Endometrial microvascular endothelial cells (primary cell): ENCODE measurements around the gene CCDC27. TPM values are rescaled to one million over a fixed set of nuclear protein-coding genes. Genes with fewer than 3 reads are reported as not detected.
"Not testable (repeated sequence)": the region's sequence is repeated elsewhere in the genome, so short reads cannot be mapped to it uniquely, and the experiment has no call there.

Source experiments
- in situ Hi-C: cut with HindIII; loops from 2 replicates; pipeline ENCODE4 v1.10.0; 2017; ENCODE audit warnings: low sequenced_read_pairs, low pct_unique_long_range_greater_than_20kb; ENCODE audit errors: inconsistent ontology term
- total RNA-seq: library from RNA; depleted of rRNA; stranded (reverse); fragments of >200 nt; gene quantifications from one replicate; pipeline ENCODE4 v1.2.3, GENCODE V29; 2015; ENCODE audit errors: inconsistent ontology term

CCDC27 gene
- total RNA-seq, 1 donor from 2014 or later = not detected

DNA sequence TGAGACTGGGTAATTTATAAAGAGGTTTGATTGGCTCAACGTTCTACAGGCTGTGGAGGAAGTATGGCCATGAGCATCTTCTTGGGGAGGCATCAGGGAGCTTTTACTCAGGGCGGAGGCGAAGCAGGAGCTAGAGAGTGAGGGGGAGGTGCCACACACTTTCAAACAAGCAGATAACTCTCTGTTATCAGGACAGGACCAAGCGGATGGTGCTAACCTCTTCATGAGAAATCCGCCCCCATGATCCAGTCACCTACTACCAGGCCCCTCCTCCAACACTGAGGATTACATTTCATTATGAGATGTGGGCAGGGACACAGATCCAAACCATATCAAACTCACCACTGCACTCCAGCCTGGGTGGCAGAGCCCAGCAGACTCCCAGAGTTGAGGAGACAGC is 55.5 kb downstream of the CCDC27 start:
- in situ Hi-C loops = no loop called here

DNA sequence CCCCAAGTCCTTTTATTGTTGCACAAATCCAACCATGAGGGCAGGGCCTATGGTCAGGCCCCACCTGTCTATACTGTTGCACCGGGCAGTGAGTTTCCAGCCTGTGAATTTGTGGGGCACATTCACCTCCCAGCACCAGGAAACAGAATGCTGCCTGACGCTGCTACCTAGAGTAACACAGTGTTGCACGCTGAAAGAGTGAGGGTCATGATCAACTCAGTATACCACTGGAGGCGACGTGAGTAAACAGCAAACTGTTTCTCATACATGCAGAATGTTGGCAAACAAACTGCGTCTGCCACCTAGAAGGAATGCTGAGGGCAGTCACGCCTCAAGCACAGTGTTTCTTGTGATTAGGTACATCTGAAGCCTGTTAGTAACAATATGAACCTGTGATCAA is 57.4 kb downstream of the CCDC27 start:
- in situ Hi-C loops = no loop called here

DNA sequence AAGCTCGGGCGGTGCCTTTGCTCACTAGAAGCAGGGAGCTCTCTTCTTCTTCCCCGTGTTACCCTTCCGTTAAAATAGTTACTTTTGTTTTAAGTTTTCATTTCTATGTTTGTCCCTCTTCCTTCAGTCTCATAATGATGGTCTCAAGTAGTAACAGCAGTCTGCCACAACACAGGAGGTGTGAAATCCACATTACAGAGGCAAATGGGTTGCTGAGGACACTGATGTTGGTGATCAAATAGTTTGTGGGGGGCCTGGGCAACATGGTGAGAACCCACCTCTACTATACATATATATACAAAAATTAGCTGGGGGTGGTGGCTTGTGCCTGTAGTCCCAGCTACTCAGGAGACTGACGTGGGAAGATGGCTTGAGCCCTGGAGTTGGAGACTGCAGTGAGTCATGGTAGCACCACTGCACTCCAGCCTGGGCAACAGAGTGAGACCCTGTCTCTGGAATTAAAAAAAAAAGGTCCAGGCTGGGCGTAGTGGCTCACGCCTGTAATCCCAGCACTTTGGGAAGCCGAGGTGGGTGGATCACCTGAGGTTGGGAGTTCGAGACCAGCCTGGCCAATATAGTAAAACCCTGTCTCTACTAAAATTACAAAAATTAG is 58.0 kb downstream of the CCDC27 start:
- in situ Hi-C loops = not testable (repeated sequence)

DNA sequence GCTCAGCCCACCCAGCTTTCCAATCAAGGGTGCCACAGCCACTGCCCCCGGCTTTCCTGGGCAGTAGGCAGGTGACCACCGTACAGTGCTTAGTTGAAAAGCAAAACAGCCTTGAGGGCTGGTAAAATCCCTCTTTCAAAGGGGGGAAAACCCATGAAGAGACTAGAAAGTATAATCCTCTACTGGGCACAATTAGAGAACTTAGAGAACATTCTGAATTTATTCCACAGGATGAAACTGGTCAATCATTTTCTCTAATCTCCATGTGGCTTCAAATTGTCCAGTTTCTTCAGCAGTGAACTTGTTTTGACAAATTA is 59.3 kb downstream of the CCDC27 start:
- in situ Hi-C loops = no loop called here

DNA sequence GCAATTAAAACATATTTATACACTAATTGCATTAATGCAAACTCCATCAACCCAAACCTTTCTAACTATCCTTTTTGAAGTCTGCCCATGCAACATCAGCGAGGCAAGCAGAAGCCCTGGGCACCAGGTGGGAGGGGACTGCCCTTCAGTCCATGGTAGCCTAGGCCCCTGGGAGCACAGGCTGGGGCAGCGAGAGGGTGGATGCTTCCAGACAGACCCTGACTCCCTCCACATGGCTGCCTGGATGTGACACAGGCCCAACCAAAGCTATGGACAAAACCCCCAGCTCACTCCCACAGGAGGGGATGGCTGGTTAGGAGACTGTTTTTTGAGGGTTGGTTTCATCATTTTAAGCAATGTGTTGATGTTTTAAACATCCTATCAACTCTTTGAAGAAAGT is 61.8 kb downstream of the CCDC27 start:
- in situ Hi-C loops = no loop called here

DNA sequence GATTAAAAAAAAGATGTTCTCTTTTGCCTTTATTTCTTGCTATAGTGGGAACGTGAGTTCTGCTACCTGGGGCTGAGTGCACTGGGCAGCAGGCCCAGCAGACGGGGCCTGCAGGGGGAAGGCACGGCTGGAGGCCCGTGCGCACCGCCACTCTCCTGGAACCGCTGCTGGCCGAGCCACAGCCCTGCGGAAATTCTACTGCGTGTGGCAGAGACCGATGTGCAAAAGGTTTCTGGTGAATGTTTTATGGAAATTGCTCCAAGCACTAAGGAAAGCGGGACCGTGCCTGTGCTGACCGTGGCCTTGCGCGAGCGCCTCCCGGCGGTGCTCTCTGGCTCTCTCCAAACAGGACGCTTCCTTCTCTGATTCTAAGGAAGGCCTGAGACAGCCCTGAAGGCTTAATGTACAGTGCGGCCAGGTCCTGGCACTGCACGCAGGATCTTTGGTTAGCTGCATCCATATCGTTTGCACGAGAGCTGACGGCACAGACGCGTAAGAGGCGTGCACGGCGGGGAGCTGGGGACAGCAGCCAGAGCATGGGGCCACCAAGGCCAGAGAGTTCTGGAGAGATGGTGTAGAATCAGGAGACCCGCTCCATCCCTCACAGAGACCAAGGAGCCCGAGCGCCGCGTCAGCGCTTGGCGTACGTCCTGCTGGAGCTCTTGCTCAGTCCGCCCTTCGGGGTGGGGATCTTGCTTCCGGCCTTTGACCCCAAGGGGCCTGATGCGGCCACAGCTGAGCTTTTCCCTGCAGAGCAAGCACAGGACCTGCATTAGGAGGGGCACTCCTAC is 62.7 kb downstream of the CCDC27 start:
- in situ Hi-C loops = no loop called here

DNA sequence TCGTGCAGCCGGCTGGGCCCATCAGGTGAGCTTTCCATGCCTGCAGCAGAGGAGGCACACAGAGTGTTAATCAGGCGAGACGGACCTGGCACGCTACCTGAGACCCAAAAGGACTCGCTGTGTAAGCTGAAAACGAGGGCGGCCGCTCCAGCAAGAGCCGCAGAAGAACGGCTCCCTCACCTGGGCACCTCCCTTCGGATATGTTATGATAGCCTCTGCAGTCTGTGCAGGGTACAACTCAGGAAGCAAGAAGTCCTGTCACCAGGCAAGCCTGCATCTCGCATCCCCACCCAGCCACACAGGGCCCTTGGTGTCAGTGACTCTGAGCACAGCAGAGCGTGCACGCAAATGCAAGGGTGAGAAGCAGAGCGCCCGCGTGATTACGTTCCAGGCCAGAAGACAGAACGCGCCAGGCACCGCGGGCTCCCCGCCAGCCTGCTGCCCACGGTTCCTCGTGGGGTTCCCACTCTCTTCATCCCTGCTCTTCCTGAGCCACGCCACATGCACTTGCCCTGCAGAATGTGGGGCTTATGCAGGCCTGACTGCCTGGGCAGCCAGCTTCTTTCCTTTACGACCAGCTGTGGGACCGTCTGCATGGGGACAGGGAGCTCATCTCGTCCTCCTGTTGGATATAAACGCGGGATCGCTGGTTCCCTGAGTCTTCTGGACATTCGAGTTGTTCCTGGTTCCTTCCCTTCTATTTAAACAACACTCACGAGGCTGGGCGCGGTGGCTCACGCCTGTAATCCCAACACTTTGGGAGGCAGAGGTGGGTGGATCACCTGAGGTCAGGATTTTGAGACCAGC is 64.3 kb downstream of the CCDC27 start:
- in situ Hi-C loops = no loop called here

DNA sequence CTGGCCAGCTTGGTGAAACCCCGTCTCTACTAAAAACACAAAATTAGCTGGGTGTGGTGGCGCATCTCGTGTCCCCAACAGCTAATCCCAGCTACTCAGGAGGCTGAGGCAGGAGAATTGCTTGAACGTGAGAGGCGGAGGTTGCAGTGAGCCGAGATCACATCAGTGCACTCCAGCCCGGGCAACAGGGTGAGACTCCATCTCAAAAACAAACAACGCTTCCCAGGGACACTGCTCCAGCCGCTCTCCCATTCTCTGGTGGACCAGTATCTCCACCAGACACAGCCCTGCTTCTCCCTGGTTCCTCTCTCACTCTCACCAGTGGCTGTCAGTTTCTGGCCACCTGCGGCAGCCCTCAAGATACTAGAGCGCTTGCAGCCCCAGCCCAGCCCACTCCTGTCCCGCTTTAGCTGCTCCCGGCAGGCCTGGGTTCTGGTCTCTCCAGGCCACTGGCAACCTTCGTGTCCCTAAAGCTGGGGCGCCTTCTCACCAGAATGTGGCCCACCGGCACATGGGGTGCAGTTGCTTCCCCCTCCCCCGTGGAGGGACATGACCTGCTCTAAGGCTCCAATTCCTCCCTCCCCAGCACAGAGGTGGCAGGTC is 65.0 kb downstream of the CCDC27 start:
- in situ Hi-C loops = no loop called here

DNA sequence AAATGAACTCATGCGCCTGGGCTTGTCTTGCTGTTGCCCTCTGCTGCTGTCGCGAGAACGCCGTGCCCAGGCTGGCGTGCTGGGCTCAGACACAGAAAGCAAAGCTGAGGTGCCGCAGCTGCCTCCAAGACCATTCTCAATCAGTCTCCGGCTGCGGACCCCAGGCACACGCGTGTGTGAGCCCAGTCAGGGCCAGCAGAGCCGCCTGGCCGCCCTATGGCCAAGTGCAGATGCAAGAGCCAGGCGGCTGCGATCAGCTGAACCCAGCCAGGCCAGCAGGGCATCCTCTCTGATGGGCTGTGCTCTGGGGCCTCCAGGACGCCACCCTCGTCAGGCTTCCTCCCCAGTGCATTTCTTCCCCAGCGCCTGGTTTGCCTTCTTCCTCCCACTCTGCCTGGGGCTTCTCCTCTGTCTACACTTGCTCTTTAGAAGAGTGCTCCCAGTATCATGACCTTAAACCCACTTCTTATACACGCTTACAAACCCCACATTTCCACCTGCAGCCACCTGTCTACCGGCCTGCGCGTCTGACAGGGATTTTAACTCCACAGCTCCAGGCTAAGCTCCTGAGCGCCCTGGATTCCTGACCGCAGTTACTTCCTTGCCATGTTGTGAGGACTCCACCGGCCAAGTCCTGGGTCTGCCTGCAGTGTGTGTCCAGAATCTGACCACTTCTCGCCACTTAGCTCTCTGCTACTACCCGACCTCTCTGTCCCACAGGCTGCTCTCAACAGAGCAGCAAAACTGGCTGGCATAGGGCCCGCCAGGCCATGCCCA is 65.8 kb downstream of the CCDC27 start:
- in situ Hi-C loops = no loop called here

DNA sequence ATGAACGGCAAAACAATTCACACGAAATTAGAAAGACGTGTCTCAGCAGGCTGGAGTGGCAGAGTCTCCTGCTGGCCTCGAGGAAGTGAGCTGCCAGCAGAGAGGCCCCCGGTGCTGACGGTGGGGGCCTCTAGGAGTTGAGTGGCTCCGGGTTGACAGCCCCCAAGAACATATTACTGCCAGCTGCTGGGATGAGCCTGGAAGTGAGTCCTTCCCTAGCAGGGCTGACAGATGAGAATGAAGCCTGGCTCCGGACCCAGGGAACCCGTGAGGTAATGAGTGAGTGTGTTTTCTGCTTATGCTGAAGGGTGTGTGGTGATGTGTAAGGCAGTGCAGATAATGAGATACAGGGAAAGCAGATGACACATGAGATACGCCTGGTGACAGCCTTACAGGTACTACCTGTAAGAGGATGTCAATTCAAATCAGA is 67.5 kb downstream of the CCDC27 start:
- in situ Hi-C loops = no loop called here

DNA sequence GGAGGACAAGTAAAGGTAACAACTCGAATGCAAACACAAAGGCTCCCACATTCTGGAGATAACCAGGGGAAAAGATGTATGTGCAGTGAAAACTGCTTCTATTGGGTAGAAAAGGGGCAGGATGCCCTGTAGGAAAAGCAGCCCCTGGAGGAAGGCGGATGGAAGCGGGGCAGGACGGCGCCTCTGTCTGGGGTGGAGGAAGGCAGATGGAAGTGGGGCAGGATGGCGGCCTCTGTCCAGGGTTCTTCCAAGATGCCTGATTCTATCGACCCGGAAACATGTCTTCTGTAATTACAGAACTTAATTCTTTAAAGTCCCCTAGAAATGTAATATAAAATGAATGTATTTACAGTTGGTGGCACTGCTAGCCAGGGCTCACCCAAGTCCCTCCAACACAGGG is 68.1 kb downstream of the CCDC27 start:
- in situ Hi-C loops = no loop called here

DNA sequence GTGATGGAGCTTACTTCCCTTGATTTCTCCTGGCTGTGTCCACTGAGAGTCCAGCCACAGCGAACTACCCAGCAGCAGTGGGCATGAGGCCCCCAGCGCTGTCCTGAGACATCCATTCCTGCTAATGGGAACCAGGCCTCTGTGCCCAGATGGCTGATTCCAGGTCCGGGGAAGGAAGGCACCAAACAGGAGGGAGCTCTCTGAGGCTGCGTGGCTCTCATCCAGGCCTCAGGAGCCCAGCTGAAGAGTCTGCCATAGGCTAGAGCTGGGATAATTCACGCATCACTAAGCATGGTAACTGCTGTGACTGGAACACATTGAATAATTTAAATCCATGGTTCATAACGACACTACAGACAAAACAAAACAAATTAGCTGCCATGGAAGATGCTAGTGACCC is 68.8 kb downstream of the CCDC27 start:
- in situ Hi-C loops = no loop called here

Other genes starting within 250 kb of the CCDC27 start
- gene MEGF6, start 140.9 kb upstream of the CCDC27 start, total RNA-seq = 2.0 TPM
- 35.4 TPM for gene TPRG1L, start 127.4 kb upstream of the CCDC27 start, total RNA-seq
- 26.4 TPM for gene WRAP73, start 102.3 kb upstream of the CCDC27 start, total RNA-seq
- gene TP73, start 99.9 kb upstream of the CCDC27 start, total RNA-seq = not detected
- not detected for gene SMIM1, start 20.3 kb downstream of the CCDC27 start, total RNA-seq
- 37.0 TPM for gene LRRC47, start 44.0 kb downstream of the CCDC27 start, total RNA-seq
- 25.3 TPM for gene CEP104, start 104.8 kb downstream of the CCDC27 start, total RNA-seq
- gene DFFB, start 105.0 kb downstream of the CCDC27 start, total RNA-seq = 20.2 TPM
- gene C1orf174, start 147.8 kb downstream of the CCDC27 start, total RNA-seq = 43.7 TPM